ENCODE results near the gene MCFD2.

Gene MCFD2

GRCh38 chr2:46939626-46940359 is 24.2 kb upstream of the MCFD2 start:
- no peaks in the 10 kb centered on the region for H3K9me3 ChIP-seq (ENCODE audit: control insufficient read depth in 2 of 2, low read length in 2 of 2)
- H3K4me3 ChIP-seq (ENCODE audit: low read length in 2 of 2): peak overlapping the region in 1 of 2 donors; percentile 70
- H3K27me3 ChIP-seq (ENCODE audit: control insufficient read depth in 2 of 2, insufficient read depth in 2 of 2, low read length in 2 of 2): no peaks in the 10 kb centered on the region
- H3K9ac ChIP-seq (ENCODE audit: low read depth in 1 of 2, low read length in 2 of 2): peak overlapping the region; percentile 68 to 80
- H3K27ac ChIP-seq (ENCODE audit: low read depth in 2 of 2, low read length in 2 of 2): peak overlapping the region; percentile 83 to 84
- no peaks in the 10 kb centered on the region for H3K36me3 ChIP-seq (ENCODE audit: control insufficient read depth in 2 of 2, insufficient read depth in 2 of 2, low read length in 2 of 2)
- H3K4me1 ChIP-seq (ENCODE audit: control insufficient read depth in 2 of 2, insufficient read depth in 2 of 2, low read length in 2 of 2): peaks cover 19 to 30% of the 10 kb centered on the region in 2 donors

- Histone ChIP-seq H3K4me3 (ENCODE audit: low read length in 2 of 2) (no peak overlapping the region), H3K4me1 (ENCODE audit: control insufficient read depth in 2 of 2, insufficient read depth in 2 of 2, low read length in 2 of 2) (peaks cover 17 to 21% of the 10 kb centered on the region in 2 donors), H3K9me3 (ENCODE audit: control insufficient read depth in 2 of 2, low read length in 2 of 2) (no peaks in the 10 kb centered on the region), H3K27ac (ENCODE audit: low read depth in 2 of 2, low read length in 2 of 2) (no peak overlapping the region), H3K9ac (ENCODE audit: low read depth in 1 of 2, low read length in 2 of 2) (no peak overlapping the region), H3K27me3 (ENCODE audit: control insufficient read depth in 2 of 2, insufficient read depth in 2 of 2, low read length in 2 of 2) (no peaks in the 10 kb centered on the region), H3K36me3 (ENCODE audit: control insufficient read depth in 2 of 2, insufficient read depth in 2 of 2, low read length in 2 of 2) (no peaks in the 10 kb centered on the region)
Observed at GRCh38 chr2:46937471-46937901, 21.9 kb upstream of the MCFD2 start.

GRCh38 chr2:46936566-46936965 is 21.0 kb upstream of the MCFD2 start:
- Histone ChIP-seq H3K27me3 (ENCODE audit: control insufficient read depth in 2 of 2, insufficient read depth in 2 of 2, low read length in 2 of 2) (no peaks in the 10 kb centered on the region), H3K36me3 (ENCODE audit: control insufficient read depth in 2 of 2, insufficient read depth in 2 of 2, low read length in 2 of 2) (no peaks in the 10 kb centered on the region), H3K4me1 (ENCODE audit: control insufficient read depth in 2 of 2, insufficient read depth in 2 of 2, low read length in 2 of 2) (peaks cover 13 to 14% of the 10 kb centered on the region in 2 donors), H3K9ac (ENCODE audit: low read depth in 1 of 2, low read length in 2 of 2) (no peak overlapping the region), H3K4me3 (ENCODE audit: low read length in 2 of 2) (no peak overlapping the region), H3K9me3 (ENCODE audit: control insufficient read depth in 2 of 2, low read length in 2 of 2) (no peaks in the 10 kb centered on the region), H3K27ac (ENCODE audit: low read depth in 2 of 2, low read length in 2 of 2) (no peak overlapping the region)

GRCh38 chr2:46935071-46935470 is 19.5 kb upstream of the MCFD2 start:
- peaks cover 8% of the 10 kb centered on the region in 2 donors for H3K4me1 ChIP-seq (ENCODE audit: control insufficient read depth in 2 of 2, insufficient read depth in 2 of 2, low read length in 2 of 2)
- no peaks in the 10 kb centered on the region for H3K9me3 ChIP-seq (ENCODE audit: control insufficient read depth in 2 of 2, low read length in 2 of 2)
- no peak overlapping the region for H3K4me3 ChIP-seq (ENCODE audit: low read length in 2 of 2)
- H3K27me3 ChIP-seq (ENCODE audit: control insufficient read depth in 2 of 2, insufficient read depth in 2 of 2, low read length in 2 of 2): no peaks in the 10 kb centered on the region
- H3K9ac ChIP-seq (ENCODE audit: low read depth in 1 of 2, low read length in 2 of 2): no peak overlapping the region
- no peaks in the 10 kb centered on the region for H3K36me3 ChIP-seq (ENCODE audit: control insufficient read depth in 2 of 2, insufficient read depth in 2 of 2, low read length in 2 of 2)
- H3K27ac ChIP-seq (ENCODE audit: low read depth in 2 of 2, low read length in 2 of 2): no peak overlapping the region

GRCh38 chr2:46929612-46930011 is 14.0 kb upstream of the MCFD2 start:
- no peaks in the 10 kb centered on the region for H3K9me3 ChIP-seq (ENCODE audit: control insufficient read depth in 2 of 2, low read length in 2 of 2)
- no peak overlapping the region for H3K4me3 ChIP-seq (ENCODE audit: low read length in 2 of 2)
- no peak overlapping the region for H3K27ac ChIP-seq (ENCODE audit: low read depth in 2 of 2, low read length in 2 of 2)
- H3K9ac ChIP-seq (ENCODE audit: low read depth in 1 of 2, low read length in 2 of 2): no peak overlapping the region
- H3K4me1 ChIP-seq (ENCODE audit: control insufficient read depth in 2 of 2, insufficient read depth in 2 of 2, low read length in 2 of 2): no peaks in the 10 kb centered on the region
- H3K36me3 ChIP-seq (ENCODE audit: control insufficient read depth in 2 of 2, insufficient read depth in 2 of 2, low read length in 2 of 2): no peaks in the 10 kb centered on the region
- no peaks in the 10 kb centered on the region for H3K27me3 ChIP-seq (ENCODE audit: control insufficient read depth in 2 of 2, insufficient read depth in 2 of 2, low read length in 2 of 2)

GRCh38 chr2:46926863-46927262 is 11.3 kb upstream of the MCFD2 start:
- H3K27me3 ChIP-seq (ENCODE audit: control insufficient read depth in 2 of 2, insufficient read depth in 2 of 2, low read length in 2 of 2): no peaks in the 10 kb centered on the region

GRCh38 chr2:46925474-46926351 is 10.1 kb upstream of the MCFD2 start:
- H3K27me3 ChIP-seq (ENCODE audit: control insufficient read depth in 2 of 2, insufficient read depth in 2 of 2, low read length in 2 of 2): no peaks in the 10 kb centered on the region
- H3K4me3 ChIP-seq (ENCODE audit: low read length in 2 of 2): no peak overlapping the region
- H3K9me3 ChIP-seq (ENCODE audit: control insufficient read depth in 2 of 2, low read length in 2 of 2): no peaks in the 10 kb centered on the region
- peaks cover 0 to 5% of the 10 kb centered on the region in 2 donors for H3K4me1 ChIP-seq (ENCODE audit: control insufficient read depth in 2 of 2, insufficient read depth in 2 of 2, low read length in 2 of 2)
- no peak overlapping the region for H3K9ac ChIP-seq (ENCODE audit: low read depth in 1 of 2, low read length in 2 of 2)
- H3K36me3 ChIP-seq (ENCODE audit: control insufficient read depth in 2 of 2, insufficient read depth in 2 of 2, low read length in 2 of 2): no peaks in the 10 kb centered on the region
- H3K27ac ChIP-seq (ENCODE audit: low read depth in 2 of 2, low read length in 2 of 2): no peak overlapping the region

More at GRCh38 chr2:46926863-46927262, 11.3 kb upstream of the MCFD2 start:
- Histone ChIP-seq H3K9me3 (ENCODE audit: control insufficient read depth in 2 of 2, low read length in 2 of 2) (no peaks in the 10 kb centered on the region), H3K27ac (ENCODE audit: low read depth in 2 of 2, low read length in 2 of 2) (no peak overlapping the region), H3K36me3 (ENCODE audit: control insufficient read depth in 2 of 2, insufficient read depth in 2 of 2, low read length in 2 of 2) (no peaks in the 10 kb centered on the region), H3K9ac (ENCODE audit: low read depth in 1 of 2, low read length in 2 of 2) (no peak overlapping the region), H3K4me3 (ENCODE audit: low read length in 2 of 2) (no peak overlapping the region), H3K4me1 (ENCODE audit: control insufficient read depth in 2 of 2, insufficient read depth in 2 of 2, low read length in 2 of 2) (peaks cover 0 to 5% of the 10 kb centered on the region in 2 donors)

- H3K9me3 ChIP-seq (ENCODE audit: control insufficient read depth in 2 of 2, low read length in 2 of 2): no peaks in the 10 kb centered on the region
- peaks cover 0 to 5% of the 10 kb centered on the region in 2 donors for H3K4me1 ChIP-seq (ENCODE audit: control insufficient read depth in 2 of 2, insufficient read depth in 2 of 2, low read length in 2 of 2)
- H3K4me3 ChIP-seq (ENCODE audit: low read length in 2 of 2): no peak overlapping the region
- no peaks in the 10 kb centered on the region for H3K27me3 ChIP-seq (ENCODE audit: control insufficient read depth in 2 of 2, insufficient read depth in 2 of 2, low read length in 2 of 2)
- H3K9ac ChIP-seq (ENCODE audit: low read depth in 1 of 2, low read length in 2 of 2): no peak overlapping the region
- no peaks in the 10 kb centered on the region for H3K36me3 ChIP-seq (ENCODE audit: control insufficient read depth in 2 of 2, insufficient read depth in 2 of 2, low read length in 2 of 2)
- no peak overlapping the region for H3K27ac ChIP-seq (ENCODE audit: low read depth in 2 of 2, low read length in 2 of 2)
Observed at GRCh38 chr2:46924608-46925007, 9.0 kb upstream of the MCFD2 start.

- no peak overlapping the region for H3K4me3 ChIP-seq (ENCODE audit: low read length in 2 of 2)
- no peaks in the 10 kb centered on the region for H3K27me3 ChIP-seq (ENCODE audit: control insufficient read depth in 2 of 2, insufficient read depth in 2 of 2, low read length in 2 of 2)
- peaks cover 0 to 5% of the 10 kb centered on the region in 2 donors for H3K4me1 ChIP-seq (ENCODE audit: control insufficient read depth in 2 of 2, insufficient read depth in 2 of 2, low read length in 2 of 2)
- no peak overlapping the region for H3K27ac ChIP-seq (ENCODE audit: low read depth in 2 of 2, low read length in 2 of 2)
- H3K9ac ChIP-seq (ENCODE audit: low read depth in 1 of 2, low read length in 2 of 2): no peak overlapping the region
- no peaks in the 10 kb centered on the region for H3K36me3 ChIP-seq (ENCODE audit: control insufficient read depth in 2 of 2, insufficient read depth in 2 of 2, low read length in 2 of 2)
- no peaks in the 10 kb centered on the region for H3K9me3 ChIP-seq (ENCODE audit: control insufficient read depth in 2 of 2, low read length in 2 of 2)
Observed at GRCh38 chr2:46924038-46924437, 8.4 kb upstream of the MCFD2 start.

GRCh38 chr2:46923041-46923528 is 7.5 kb upstream of the MCFD2 start:
- peaks cover 0 to 5% of the 10 kb centered on the region in 2 donors for H3K4me1 ChIP-seq (ENCODE audit: control insufficient read depth in 2 of 2, insufficient read depth in 2 of 2, low read length in 2 of 2)
- H3K36me3 ChIP-seq (ENCODE audit: control insufficient read depth in 2 of 2, insufficient read depth in 2 of 2, low read length in 2 of 2): no peaks in the 10 kb centered on the region
- no peaks in the 10 kb centered on the region for H3K27me3 ChIP-seq (ENCODE audit: control insufficient read depth in 2 of 2, insufficient read depth in 2 of 2, low read length in 2 of 2)
- no peak overlapping the region for H3K4me3 ChIP-seq (ENCODE audit: low read length in 2 of 2)
- no peak overlapping the region for H3K27ac ChIP-seq (ENCODE audit: low read depth in 2 of 2, low read length in 2 of 2)
- no peaks in the 10 kb centered on the region for H3K9me3 ChIP-seq (ENCODE audit: control insufficient read depth in 2 of 2, low read length in 2 of 2)
- no peak overlapping the region for H3K9ac ChIP-seq (ENCODE audit: low read depth in 1 of 2, low read length in 2 of 2)
